GM21423 (cell line): ENCODE measurements around the gene TAS2R40.
"Not testable (repeated sequence)": the region's sequence is repeated elsewhere in the genome, so short reads cannot be mapped to it uniquely, and the experiment has no call there.

Experiments used
- ATAC-seq: cut with Tn5 transposase; IDR thresholded peaks from one replicate; pipeline ENCODE4 v1.9.1; 2021; ENCODE audit warnings: mild to moderate bottlenecking, moderate library complexity; ENCODE audit not compliant: unreplicated experiment

Gene TAS2R40

DNA sequence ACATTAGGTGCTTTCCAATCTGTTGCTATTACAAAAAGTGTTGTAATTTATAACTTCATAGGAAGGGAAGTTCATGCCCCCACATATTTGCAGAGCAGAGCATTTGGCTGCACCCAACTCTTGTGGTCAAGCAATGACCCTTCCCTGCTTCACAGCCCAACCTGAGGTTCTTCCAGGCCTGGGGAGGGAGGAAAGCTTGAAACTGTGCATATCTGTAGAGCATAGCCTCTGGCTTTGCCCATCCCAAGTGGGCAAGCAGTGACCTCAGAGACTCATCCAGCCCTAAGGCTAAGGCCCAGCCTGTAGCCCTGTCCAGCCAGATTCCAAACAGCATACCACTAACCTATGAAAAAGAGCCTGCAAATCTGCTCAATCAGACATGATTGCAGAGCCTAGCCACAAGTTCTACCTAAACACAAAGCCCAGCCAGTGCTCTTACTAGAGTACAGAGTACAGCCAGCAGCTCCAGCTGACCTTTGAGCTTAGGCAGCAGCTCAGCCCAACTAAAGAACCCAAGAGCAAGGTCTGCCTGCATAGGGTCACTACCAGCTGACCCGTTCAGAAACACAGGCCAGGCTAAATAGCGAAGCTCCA, 27.0 kb downstream of the TAS2R40 start:
- ATAC-seq, result no peak

DNA sequence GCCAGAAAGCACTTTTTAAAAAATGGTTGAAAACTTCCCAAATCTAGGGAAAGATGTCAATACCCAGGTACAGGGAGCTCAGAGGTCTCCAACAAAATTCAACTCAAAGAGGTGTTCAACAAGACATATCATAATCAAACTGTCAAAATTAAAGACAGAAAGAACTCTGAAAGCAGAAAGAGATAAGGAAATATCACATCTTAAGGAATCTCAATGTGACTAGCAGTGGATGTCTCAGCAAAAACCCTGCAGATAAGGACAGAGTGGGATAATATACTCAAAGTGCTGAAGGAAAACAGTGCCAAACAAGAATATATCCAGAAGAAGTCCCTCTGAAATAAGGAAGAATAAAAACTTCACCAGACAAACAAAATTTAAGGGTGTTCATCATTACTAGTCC, 28.4 kb downstream of the TAS2R40 start:
- no peak for ATAC-seq

DNA sequence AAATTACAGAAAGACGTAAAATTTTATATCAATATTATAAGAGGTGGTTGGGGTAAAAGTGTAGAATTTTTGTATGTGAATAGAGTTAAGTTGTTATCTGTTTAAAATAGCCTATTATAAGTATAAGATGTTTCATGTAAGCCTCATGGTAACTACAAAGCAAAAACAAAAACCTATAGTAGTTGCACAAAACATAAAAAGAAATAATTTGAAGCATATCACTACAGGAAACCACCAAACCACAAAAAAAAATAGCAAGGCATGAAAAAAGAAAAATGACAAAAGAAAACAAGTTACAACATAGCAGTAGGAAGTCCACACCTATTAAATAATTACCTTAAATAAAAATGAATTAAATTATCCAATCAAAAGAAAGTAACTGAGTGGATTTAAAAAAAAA, 29.0 kb downstream of the TAS2R40 start:
- no peak for ATAC-seq

DNA sequence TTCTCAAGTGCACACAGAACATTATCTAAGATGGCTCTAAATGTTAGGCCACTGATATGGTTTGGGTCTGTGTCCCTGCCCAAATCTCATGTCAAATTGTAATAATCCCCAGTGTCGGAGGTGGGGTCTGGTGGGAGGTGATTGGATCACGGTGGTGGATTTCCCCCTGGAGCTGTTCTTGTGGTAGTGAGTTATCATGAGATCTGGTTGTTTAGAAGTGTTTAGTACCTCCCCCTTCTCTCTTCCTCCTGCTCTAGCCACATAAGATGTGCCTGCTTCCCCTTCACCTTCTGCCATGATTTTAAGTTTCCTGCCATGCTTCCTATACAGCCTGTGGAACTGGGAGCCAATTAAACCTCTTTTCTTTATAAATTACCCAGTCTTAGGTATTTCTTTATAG, 30.2 kb downstream of the TAS2R40 start:
- ATAC-seq, result no peak

DNA sequence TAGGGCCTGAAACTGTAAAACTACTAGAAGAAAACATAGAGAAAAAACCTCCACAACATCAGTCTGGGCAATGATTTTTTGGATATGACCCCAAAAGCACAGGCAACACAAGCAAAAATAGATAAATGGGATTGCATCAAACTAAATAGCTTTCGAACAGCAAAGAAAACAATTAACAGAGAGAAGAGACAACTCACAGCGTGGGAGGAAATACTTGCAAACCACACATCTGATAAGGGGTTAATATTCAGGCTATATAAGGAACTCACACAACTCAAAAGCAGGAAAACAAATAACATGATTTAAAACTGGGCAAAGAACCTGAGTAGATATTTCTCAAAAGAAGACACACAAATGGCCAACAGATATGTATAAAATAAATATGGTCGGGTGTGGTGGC, 33.7 kb downstream of the TAS2R40 start:
- ATAC-seq, result no peak

DNA sequence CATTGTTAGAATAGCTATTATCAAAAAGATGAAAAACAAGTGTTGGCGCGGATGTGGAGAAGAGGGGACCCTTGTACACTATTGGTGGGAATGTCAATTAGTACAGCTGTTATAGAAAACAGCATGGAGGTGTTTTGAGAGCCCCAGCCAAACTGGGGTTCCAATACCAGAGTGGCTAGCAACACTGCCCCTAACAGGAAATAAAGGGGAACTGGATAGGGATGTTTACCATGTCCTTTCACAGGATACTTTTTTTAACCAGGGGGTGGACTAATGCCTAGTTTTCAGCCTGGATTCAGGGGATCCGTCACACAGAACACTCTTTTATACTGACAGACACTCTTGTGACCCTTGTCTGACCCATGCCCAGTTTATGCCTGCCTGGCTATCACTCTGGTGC, 34.5 kb downstream of the TAS2R40 start:
- no peak for ATAC-seq

DNA sequence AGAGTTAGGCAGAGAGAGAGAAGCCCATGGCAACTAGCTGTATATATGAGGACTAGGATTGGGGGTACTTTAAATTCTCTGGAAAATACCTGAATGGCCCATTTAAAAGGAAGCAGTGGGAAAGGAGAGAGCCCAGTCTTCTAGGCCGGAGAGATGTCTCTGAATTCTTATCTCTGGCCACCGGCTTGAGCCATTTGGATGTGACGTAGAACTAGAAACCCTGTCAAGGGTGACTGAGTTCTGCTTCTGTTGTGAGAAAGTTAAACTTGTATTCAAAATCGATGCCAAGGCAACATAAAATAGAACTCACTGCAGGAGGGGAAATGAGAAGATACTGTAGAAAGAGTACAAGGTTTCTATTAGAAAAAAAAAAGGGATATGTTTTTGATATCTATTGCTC, 35.1 kb downstream of the TAS2R40 start:
- no peak for ATAC-seq

DNA sequence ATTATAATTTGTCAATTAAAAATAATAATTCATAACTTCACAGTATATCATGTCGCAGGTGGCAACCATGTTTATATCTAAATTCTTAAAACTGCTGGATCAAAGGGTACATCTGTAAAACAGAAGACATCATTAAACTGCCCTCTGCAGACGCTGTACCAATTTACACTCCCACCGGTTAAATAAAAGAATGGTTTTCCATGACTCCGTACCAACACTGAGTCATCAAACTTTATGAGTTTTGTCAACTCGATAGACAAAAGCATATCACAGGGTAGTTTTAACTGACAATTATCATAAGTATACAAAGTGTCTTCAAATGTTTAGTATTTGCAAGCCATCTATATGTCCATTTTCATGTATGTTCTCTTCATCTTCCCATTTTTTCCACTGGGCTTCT, 35.7 kb downstream of the TAS2R40 start:
- ATAC-seq, result no peak

DNA sequence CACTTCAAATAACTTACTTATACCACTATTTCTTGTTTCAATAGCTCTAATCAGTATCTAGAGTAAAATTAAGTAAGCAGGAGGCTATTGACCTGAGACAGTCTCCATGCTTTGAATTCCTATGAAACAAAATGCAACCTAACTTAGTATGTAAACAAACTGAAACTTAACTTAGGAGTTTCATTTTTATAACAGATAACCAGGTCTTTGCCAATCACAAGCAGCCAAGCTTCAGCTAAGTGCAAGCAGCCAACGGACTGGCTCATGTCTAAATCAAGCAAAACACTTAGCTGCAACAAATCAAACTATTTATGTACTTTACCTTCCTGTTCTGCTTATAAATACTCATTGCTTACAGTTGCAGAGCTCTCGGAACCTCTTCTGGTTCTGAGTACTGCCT, 37.0 kb downstream of the TAS2R40 start:
- ATAC-seq, result peak; percentile 32

DNA sequence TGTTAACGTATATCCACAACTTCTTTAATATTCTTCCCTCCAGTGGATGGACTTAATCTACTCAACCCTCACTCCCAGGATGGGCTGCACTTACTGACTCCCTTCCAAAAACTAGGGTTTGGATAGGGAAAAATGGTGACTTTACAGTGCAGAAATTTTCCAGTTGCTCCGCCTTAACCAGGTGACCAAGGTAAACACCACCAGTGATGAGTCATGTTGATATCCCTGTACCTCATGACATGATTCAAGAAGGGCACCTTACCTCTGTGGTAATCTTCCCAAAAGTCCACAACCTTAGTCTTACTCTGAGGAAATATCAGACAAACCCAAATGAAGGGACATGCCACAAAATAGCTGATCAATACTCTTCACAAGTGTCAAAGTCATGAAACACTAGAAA, 37.9 kb downstream of the TAS2R40 start:
- ATAC-seq, result no peak

DNA sequence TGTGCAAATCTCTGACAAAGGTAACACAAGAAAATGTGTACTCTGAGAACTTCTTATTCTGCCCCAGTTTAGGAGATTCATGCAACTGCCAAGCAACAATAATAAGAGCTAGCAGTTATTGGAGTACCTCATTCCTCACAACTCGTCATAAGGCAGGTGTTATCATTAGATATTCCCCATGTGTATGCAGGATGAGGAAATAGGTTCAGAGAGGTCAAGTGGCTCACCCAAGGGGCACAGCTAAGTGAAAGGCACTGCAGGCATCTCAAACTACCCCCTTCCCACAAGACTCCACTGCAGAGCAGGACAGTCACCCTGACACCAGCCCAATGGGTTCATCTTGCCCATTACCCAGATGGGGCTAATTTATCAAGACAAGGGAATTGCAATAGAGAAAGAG, 40.1 kb downstream of the TAS2R40 start:
- no peak for ATAC-seq

DNA sequence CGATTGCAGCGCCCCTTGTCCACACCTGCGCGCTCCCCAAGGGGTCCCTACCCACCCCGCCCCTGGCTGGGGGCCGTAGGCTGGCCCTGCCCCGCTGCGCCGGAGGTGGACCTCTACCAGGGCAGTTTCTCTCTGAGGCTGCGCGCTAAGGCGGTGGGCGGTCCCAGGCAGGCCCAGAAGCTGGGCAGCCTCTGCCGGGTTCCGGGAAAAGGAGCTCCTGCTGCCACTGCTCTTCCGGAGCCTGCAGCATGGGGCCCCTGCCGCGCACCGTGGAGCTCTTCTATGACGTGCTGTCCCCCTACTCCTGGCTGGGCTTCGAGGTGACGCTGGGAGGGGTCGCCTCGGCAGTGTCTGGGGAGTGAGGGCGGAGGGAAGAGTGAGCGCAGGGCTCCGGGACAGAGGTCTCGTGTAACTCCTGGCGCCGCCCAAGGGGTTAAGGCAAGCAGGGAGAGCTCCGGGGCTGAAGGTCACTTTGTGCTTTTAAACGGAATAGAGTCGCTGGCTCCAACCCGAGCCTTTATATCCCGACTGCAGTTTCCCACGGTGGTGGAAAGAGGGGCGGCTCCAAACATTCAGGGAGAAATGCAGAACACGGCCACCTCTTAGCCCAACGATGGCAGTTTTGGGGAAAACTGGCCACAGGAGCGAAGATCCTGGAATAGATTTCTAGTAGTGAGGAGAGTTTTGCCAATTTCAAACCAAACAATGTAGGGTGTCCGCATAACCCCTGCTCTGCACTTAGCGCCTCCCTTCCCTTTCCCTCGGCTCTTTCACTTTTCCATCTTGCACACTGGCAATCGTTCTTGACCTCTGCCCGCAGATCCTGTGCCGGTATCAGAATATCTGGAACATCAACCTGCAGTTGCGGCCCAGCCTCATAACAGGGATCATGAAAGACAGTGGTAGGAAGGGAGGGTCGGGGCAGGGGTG, 41.7 kb downstream of the TAS2R40 start, which contains the start of gene GSTK1:
Gene GSTK1 (plus strand): TSS at position 176 of the 930 bp plus-strand sequence. CDS start 73 bp downstream, at position 249.
- ATAC-seq, result peak; percentile 99

DNA sequence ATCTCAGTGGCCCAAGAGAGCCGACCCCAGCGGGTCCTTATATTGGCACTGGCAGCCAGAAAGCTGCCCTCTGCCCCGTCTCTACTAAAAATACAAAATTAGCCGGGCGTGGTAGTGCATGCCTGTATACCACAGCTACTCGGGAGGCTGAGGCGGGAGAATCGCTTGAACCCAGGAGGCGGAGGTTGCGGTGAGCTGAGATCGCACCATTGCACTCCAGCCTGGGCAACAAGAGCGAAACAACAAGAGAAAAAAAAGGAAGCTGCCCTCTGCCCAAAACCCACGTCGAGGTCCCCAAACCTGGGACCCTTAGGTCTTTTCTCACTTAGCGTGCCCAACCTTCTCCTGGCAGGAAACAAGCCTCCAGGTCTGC, 42.3 kb downstream of the TAS2R40 start:
- ATAC-seq, result not testable (repeated sequence)

DNA sequence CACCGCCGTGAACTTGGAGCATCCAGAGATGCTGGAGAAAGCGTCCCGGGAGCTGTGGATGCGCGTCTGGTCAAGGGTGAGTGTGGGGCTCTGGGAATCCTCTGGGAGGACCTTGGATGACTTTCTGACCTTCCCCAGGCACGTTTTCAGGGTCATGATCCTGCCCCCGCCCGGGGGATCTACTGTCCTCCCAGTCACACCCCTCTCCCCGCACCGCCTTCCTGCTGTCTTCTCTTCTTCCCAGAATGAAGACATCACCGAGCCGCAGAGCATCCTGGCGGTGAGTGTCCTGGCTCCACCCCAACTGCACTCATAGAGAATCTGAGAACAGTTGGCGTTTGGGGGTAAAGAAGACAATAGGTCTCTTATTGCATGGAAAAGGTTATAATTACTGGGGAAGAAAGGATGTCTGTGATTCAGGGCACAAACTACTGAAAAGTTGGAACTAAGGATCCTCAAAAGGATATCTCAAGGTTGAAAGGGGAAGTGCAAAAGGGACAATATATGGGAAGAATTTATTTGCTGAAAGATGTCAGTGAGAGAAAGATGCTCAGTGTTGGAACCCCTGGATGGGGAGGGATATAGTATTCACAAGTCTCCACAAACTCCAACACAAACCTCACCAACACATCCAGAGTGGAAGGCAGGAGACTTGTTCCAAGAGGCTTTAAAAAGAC, 43.3 kb downstream of the TAS2R40 start:
- ATAC-seq, result no peak

DNA sequence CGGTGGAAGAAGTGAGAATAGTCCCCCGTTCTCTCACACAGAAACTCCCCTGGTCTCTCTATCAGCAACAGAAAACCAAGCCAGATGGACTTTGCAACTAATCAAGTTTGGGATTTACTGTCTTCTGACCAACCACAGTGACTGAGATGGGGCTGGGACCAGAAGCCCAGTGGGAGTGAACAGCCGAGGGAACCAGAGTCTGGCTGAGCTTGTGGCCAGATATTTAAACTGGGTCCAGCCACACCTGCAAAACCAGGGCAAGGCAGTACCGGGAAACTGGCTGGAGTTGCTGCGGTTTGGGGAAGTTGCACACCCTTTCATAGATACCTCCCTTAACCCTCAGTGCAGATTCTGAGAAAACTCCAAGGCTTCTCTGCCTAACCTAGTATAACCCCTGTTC, 47.4 kb downstream of the TAS2R40 start:
- ATAC-seq, result no peak

DNA sequence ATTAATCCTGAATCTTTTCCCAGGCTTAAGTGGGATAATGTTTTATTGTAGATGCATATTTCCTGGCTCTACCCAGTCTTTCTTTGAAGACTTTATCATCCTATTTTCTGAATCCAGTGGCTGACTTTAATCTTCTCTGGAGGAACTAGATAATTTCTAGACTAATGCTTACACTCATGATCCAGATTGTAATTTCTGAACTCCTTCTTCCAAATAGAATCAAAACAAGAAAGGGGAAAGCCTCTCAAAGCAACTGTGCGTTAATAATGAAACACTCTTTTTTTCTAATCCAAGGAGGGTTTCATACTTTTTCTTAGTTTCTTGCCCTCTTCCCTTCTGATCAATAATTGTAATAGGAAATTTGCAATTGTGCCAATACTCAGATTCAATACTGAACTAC, 49.4 kb downstream of the TAS2R40 start:
- no peak for ATAC-seq
